Neural crest cell (in vitro differentiated cells): Measurements from ENCODE around the gene PISD. TPM values are rescaled to one million over a fixed set of nuclear protein-coding genes. Genes with fewer than 3 reads are reported as not detected.
"Not testable (repeated sequence)": the region's sequence is repeated elsewhere in the genome, so short reads cannot be mapped to it uniquely, and the experiment has no call there.

Experiments
- DNase-seq: peaks from one replicate; pipeline ENCODE4 v3.0.0; 2021; ENCODE audit warnings: low read depth, mixed read lengths, low spot score
- H3K27ac Mint-ChIP-seq: one replicate; pipeline ENCODE4 v1.8.0; 2021; ENCODE audit warnings: mild to moderate bottlenecking, mixed read lengths; ENCODE audit not compliant: unreplicated experiment
- H3K27me3 Mint-ChIP-seq: 2 replicates; pipeline ENCODE4 v1.8.0; 2021; ENCODE audit warnings: low read depth, mild to moderate bottlenecking, mixed read lengths
- H3K36me3 Mint-ChIP-seq: 2 replicates; pipeline ENCODE4 v1.8.0; 2021; ENCODE audit warnings: low read depth, mild to moderate bottlenecking, mixed read lengths
- H3K4me1 Mint-ChIP-seq: 2 replicates; pipeline ENCODE4 v1.8.0; 2021; ENCODE audit warnings: mixed read lengths
- H3K4me3 Mint-ChIP-seq: one replicate; pipeline ENCODE4 v1.8.0; 2021; ENCODE audit warnings: mild to moderate bottlenecking, mixed read lengths
- H3K9me3 Mint-ChIP-seq: 2 replicates; pipeline ENCODE4 v1.8.0; 2021; ENCODE audit warnings: mixed read lengths
- CTCF ChIP-seq: fragments of 200-600 bp; sonication (generic); conservative IDR thresholded peaks from 2 replicates; pipeline ENCODE4 v1.5.0; 2021; ENCODE audit warnings: antibody characterized with exemption, mild to moderate bottlenecking
- total RNA-seq: library from RNA; stranded (reverse); gene quantifications from 2 replicates; pipeline ENCODE4 v1.2.1, GENCODE V29; 2021

Gene PISD
- total RNA-seq, 1 donor from 2014 or later, result 29.0 TPM

- Mint-ChIP-seq H3K4me3 (no peak overlapping the region), H3K27me3 (no peaks in the 10 kb centered on the region), H3K4me1 (peaks cover 14% of the 10 kb centered on the region), H3K36me3 (peaks cover 3% of the 10 kb centered on the region), H3K9me3 (no peaks in the 10 kb centered on the region), H3K27ac (peak overlapping the region; percentile 85)
- TF ChIP-seq CTCF, result no peak
- DNase-seq, result no peak
These were observed 59.6 kb downstream of the PISD start for GRCh38 chr22:31602259-31602952.

GRCh38 chr22:31595271-31595670, 66.7 kb downstream of the PISD start:
- Mint-ChIP-seq H3K4me1 (peaks cover 7% of the 10 kb centered on the region), H3K4me3 (no peak overlapping the region), H3K36me3 (peaks cover 17% of the 10 kb centered on the region), H3K27me3 (no peaks in the 10 kb centered on the region), H3K9me3 (no peaks in the 10 kb centered on the region), H3K27ac (no peak overlapping the region)
- no peak for DNase-seq
- TF ChIP-seq CTCF, result no peak

GRCh38 chr22:31590161-31590560, 71.9 kb downstream of the PISD start:
- not testable (repeated sequence) for H3K4me3 Mint-ChIP-seq, H3K27me3 Mint-ChIP-seq, H3K9me3 Mint-ChIP-seq, DNase-seq, H3K27ac Mint-ChIP-seq
- H3K36me3 Mint-ChIP-seq, result peaks cover 20% of the 10 kb centered on the region
- peaks cover 12% of the 10 kb centered on the region for H3K4me1 Mint-ChIP-seq

DNA sequence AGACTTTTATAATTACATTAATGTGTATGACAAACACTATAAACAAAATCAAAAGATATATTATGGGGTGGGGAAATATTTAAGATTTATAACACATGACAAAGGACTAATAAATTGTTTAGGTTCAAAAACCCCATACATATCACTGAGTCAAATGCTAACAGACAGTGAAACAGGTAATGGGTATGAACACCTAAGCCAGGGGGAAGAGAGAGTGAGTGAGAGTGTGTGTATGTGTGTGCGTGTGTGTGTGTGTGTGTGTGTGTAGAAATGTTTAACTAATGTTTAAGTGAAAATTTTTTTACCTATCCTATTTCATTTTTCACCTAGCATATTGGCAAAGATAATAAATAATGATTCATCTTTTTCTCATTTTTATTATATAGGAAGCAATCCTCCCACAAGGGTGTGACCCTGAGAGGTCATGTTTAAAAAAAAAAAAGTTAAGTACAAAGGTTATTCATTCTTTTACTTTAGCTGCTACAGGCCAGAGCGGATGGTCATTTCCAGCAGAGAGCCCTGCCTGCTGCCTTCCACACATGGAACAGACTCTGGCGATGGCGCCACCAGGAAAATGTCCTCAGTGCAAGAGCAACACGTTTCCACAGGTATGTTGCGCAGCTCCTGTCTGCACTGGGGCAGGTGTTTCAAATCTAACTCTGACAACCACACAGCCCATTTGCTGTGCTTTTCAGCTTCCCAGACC, 72.9 kb downstream of the PISD start:
- Mint-ChIP-seq H3K4me3 (no peak overlapping the region), H3K4me1 (peaks cover 12% of the 10 kb centered on the region), H3K27me3 (no peaks in the 10 kb centered on the region), H3K27ac (peak overlapping the region; percentile 43), H3K36me3 (peaks cover 19% of the 10 kb centered on the region), H3K9me3 (no peaks in the 10 kb centered on the region)
- no peak for DNase-seq
- TF ChIP-seq CTCF, result no peak

DNA sequence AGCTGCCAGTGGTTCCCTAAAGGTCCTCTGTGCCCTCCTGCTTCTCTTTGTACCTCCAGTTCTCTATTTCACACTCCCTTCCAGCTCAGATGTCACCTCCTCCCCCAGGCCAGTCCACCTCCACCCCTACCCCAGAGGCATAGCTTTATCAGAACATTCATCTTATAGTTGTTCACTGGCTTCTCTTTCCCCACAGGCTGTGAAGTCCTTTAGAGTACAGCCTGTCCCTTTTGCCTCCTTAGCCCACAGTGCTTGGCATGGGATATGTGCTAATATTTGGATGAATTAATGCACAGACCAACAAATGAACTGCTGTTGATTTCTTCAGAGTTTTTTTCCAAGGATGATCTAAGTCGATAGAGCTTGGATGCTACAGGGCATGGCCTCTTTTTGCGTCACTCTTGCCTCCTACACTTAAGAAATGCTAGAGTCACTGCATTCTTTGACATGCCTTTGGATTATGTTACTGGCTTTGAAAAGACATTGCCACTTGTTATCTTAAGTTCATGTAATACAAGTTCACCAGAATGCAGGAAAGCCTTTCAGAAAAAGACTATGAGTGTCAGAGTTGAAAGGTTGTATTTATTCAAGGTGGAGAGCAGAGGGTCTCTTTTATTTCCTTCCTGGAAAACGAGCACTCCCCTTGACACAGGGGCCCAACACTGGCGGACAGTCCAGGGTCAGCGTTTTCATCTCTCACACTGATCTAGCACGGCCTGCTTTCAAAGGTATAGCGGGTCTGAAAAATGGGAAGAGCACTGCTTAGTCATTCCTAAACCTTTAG, 75.7 kb downstream of the PISD start:
- no peaks in the 10 kb centered on the region for H3K9me3 Mint-ChIP-seq
- no peak overlapping the region for H3K27ac Mint-ChIP-seq
- no peak overlapping the region for H3K4me3 Mint-ChIP-seq
- H3K36me3 Mint-ChIP-seq, result peaks cover 19% of the 10 kb centered on the region
- DNase-seq, result no peak
- H3K4me1 Mint-ChIP-seq, result peaks cover 12% of the 10 kb centered on the region
- no peak for TF ChIP-seq CTCF
- no peaks in the 10 kb centered on the region for H3K27me3 Mint-ChIP-seq
